Stimulated activated CD4-positive, alpha-beta T cell treated with anti-CD3 and anti-CD28 coated beads, Interleukin-4, amount 100 ng/mL, for 1 hour (primary cell): Measurements from ENCODE around the gene SLC35G6.
"Not testable (repeated sequence)": the region's sequence is repeated elsewhere in the genome, so short reads cannot be mapped to it uniquely, and the experiment has no call there.

ENCODE experiments used
- DNase-seq: peaks from one replicate; pipeline ENCODE4 v3.0.0-alpha.2; 2020

The SLC35G6 gene

GRCh38 chr17:7460850-7461660 is 20.2 kb upstream of the SLC35G6 start:
- DNase-seq, result no peak

DNA sequence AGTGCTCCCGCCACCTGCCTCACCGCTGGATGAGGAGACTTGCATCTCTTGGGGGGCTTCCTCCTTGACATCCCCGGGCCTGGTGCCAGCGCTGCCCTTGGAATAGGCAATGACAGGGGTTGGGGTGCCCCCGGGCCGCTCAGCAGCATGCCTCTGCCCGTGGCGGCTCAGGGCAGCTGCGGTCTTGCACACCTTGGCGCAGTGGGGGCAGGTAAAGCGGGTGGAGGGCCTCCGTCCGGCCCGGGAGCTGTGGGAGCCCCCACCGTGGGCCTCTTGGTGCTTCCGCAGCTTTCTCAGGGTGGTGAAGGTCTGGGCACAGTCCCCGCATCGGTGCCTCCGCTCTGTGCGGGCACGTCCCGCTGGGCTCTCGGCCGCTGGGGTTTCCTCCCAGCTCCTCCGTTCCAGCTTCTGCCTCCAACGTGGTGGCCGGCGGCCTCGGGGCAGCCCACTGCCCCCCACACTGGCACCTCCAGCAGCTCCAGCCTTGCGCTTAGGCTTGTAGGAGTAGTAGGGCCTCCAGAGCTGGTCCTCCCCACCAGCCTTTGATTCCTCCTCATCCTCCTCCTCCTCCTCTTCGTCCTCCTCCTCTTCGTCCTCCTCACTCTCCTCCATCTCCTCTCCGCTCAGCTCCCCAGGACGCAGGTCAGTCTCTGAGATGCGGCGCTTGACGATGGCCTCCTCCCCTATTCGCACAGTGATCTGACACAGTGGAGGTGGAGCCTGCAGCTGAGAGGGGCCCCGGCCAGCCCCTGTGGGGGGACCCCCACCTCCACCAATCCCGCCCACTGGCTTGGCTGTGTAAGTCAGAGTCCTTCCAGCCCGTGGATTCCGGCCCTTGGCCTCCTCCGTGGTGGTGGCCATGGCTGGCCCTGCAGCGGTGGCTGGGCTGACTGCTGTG is 18.5 kb upstream of the SLC35G6 start:
- DNase-seq, result no peak

DNA sequence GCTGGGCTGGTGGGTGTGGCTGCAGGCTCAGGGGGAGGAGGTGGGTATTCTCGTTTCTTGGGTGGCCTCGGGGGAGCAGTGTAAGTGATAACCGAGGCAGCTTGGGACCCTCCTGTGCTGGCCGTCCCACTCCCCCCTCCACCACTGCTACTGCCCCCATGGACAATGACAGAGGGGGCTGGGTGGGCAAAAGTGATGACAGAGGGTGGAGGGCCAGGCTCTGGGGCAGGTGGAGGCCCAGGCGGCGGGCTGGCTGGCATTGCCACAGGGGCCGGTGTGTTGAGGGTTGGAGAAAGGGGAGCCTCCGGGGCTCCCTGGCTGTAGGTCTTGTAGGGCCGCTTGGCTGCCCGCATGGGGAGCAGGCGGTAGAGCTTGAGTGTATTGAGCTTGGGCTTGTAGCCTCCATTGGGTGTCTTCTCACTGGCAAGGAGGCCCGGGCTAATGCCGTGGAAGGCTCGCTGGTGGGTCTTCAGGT is 17.8 kb upstream of the SLC35G6 start:
- DNase-seq, result no peak

- no peak for DNase-seq
These were observed 17.2 kb upstream of the SLC35G6 start for GRCh38 chr17:7464081-7464480.

DNA sequence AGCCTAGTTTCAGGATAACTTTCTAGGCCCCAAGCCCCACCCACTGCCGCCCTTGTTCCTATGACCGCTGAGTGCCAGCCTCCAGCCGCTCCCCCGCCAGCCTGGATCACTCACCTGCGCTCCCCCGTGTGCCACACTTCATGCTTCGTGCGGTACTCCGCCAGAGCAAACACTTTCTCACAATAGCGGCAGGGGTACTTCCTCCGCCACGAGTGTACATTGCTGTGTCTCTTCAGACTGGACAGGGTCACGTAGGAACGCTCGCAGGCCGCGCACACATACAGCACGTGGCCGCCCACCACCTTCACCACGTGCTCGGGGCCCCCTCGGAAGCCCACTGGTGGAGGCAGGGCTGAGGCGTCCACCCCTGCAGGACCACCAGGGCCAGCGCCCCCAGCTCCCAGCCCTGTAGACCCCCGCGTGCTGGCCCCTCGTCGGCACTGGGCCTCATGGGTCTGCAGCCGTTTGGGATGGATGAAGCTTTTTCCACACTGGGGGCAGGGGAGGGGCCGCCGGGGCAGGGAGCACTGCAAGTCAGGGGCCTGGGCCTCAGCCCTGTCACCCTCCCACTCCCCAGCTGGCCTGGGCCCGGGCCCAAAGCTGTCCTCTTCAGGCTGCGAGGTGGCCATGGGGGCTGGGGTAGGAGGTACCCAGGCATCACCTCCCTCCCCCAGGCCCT is 15.5 kb upstream of the SLC35G6 start:
- DNase-seq, result no peak

DNA sequence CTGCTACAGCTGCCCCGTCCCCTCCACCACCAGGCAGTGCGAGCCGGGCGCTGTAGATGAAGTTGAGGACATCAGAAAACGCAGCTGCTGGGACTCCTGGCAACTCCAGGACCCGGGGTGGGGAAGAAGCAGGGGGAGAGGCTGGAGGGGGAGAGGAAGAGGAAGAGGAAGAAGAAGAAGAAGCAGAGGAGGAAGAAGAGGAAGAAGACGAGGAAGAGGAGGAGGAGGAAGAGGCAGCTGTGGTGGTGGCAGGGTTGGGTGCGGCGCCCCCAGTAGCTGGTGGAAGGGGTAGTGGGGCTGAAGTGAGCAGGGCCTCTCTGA is 15.0 kb upstream of the SLC35G6 start:
- no peak for DNase-seq

DNA sequence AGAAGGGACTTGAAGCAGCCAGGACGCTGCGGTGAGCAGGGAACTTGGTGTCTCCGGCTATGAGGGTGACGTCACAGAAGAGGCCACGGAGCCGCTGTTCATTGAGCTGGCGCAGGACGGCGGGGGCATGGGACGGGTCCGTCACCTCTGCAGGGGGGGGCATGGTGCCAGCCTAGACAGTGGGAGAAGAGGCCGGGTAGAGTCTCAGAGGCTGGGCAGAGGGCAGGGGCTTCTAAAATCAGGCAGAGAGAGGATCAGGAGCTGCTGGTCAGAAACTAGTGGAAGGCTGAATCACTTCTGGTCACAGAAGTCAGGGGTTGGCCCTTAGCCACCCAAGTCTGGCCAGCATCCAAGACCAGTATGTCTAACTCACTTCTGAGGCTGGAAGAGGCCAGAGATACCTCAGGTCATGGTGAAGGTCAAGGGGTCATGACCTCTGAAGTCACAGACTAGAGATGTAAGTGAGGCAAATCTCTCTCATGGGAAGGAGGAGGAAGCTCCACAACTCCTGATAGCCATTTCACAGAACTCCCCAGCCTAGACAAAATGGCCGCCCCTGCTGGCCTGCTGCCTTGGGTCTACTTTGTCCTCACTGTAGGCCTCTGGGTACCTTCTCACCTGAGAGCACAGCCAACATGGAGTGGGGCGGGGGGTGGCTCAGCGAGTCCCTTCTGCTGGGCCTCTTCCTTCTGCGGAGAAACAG is 14.5 kb upstream of the SLC35G6 start:
- DNase-seq, result no peak

- DNase-seq, result no peak
These were observed 13.7 kb upstream of the SLC35G6 start for GRCh38 chr17:7467498-7467897.

- no peak for DNase-seq
These were observed 13.0 kb upstream of the SLC35G6 start for GRCh38 chr17:7468290-7468689.

- no peak for DNase-seq
These were observed 12.3 kb upstream of the SLC35G6 start for GRCh38 chr17:7468804-7469389.

DNA sequence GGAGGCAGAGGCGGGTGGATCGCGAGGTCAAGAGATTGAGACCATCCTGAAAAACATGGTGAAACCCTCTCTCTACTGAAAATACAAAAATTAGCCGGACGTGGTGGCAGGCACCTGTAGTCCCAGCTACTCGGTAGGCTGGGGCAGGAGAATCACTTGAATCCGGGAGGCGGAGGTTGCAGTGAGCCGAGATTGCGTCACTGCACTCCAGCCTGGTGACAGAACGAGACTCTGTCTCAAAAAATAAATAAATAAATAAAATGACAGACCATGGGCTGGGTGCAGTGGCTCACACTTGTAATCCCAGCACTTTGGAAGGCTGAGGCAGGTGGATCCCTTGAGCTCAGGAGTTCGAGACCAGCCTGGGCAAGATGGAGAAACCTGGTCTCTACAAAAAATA is 11.4 kb upstream of the SLC35G6 start:
- DNase-seq, result not testable (repeated sequence)

GRCh38 chr17:7470457-7470973 is 10.7 kb upstream of the SLC35G6 start:
- DNase-seq, result not testable (repeated sequence)

DNA sequence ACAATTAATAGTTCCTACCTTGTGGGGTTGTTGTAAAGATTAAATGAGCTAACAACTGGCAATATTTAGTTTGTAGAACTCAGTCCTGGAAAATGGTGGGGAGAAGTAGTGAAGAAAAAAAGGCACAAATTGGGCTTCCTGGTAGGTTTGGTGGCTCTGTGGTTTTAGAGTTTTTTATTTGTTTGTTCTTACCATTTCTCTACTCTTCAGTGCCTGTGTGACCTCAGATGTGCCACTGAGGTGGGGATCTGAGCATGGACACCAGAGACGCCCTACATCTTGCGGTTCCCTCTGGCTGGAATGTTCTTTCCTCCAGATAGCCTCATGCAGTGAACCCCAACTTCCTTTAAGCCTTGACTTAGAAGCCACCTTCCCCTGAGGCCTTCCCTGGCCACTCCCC is 9.5 kb upstream of the SLC35G6 start:
- no peak for DNase-seq

- not testable (repeated sequence) for DNase-seq
These were observed 6.5 kb upstream of the SLC35G6 start for GRCh38 chr17:7474767-7475166.

- no peak for DNase-seq
These were observed 5.4 kb upstream of the SLC35G6 start for GRCh38 chr17:7475764-7476422.

DNA sequence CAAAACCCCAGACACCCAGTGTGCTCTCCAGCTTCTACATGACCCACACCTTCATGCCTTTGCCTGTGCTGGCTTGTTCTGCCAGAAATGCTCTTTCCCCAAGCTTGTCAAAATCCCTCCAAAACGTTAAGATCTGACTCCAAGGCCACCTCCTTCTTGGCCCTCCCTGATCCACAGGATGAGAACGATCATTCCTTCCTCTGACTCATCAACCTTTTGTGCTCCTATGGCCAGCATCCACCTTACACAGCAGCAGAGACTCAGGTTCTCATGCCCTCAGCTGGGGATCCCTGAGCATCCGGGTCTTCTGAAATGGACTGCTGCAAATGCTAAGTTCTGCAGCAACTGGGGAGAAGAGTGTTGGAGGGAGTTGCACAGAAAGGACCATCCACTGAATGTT is 4.8 kb upstream of the SLC35G6 start:
- no peak for DNase-seq

- no peak for DNase-seq
These were observed 4.3 kb upstream of the SLC35G6 start for GRCh38 chr17:7476951-7477350.

- DNase-seq, result peak; percentile 32
These were observed 3.6 kb upstream of the SLC35G6 start for GRCh38 chr17:7477392-7478275.

GRCh38 chr17:7478276-7479212 is 2.7 kb upstream of the SLC35G6 start:
- peak; percentile 55 for DNase-seq
